Bronchial epithelial cell (primary cell): Measurements from ENCODE around the gene FBXL7. TPM values are rescaled to one million over a fixed set of nuclear protein-coding genes. Genes with fewer than 3 reads are reported as not detected.

Source experiments
- DNase-seq: peaks from one replicate; pipeline ENCODE4 v3.0.0-alpha.2; 2010; ENCODE audit warnings: low read depth
- FAIRE-seq: peaks from 2 replicates; lab custom pipeline; 2011; peaks lifted over from hg19 to GRCh38; lab: Jason Lieb, UNC
- H3K27me3 ChIP-seq: 2 replicates; pipeline ENCODE4 v1.5.1; 2011; ENCODE audit warnings: low read length; ENCODE audit not compliant: control insufficient read depth, insufficient read depth
- H3K36me3 ChIP-seq: 2 replicates; pipeline ENCODE4 v1.5.1; 2011; ENCODE audit warnings: low read length; ENCODE audit not compliant: control insufficient read depth, insufficient read depth
- H3K4me3 ChIP-seq: 2 replicates; pipeline ENCODE4 v1.5.1; 2011; ENCODE audit warnings: mild to moderate bottlenecking, low read depth, low read length, control low read depth
- CTCF ChIP-seq: IDR thresholded peaks from 2 replicates; pipeline ENCODE4 v1.5.1; 2011; ENCODE audit warnings: mild to moderate bottlenecking, moderate library complexity, low read length, control low read depth, inconsistent platforms; ENCODE audit not compliant: insufficient read depth, severe bottlenecking
- total RNA-seq: library from RNA; depleted of rRNA; stranded (reverse); fragments of >200 nt; gene quantifications from 2 replicates; pipeline ENCODE4 v1.2.1, GENCODE V29; 2014

FBXL7 gene
- total RNA-seq, 1 donor from 2014 or later: 0.26 TPM

DNA sequence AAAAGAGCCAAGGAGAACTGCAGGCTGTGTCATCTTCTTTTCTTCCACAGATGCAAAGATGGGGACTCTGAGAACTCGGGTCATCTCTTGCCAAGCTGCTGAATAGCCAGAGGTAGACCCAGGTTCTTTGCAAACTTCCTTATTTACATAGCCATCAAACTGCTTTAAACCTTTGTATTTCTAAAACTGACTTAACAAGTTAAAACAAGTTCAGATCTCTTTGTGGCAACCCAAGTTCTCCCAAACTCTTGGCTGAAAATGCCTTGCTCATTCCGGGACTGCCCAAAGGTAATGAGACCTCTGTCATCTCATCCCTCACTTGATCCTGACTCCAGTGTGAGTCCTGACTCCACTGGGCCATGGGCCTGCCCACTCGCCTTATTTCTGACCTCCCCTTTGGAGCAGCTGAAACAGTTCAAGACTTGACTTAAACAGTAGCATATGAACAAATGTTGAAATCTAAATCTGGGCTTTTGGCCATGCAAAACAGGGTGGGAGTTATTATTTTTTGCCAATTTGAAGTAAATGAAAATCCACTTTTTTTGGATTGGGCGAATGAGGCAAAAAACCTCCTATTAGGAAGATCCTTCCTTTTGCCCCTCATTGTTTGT, 50.6 kb downstream of the FBXL7 start:
- DNase-seq: peak; percentile 82
- H3K36me3 ChIP-seq: no peaks in the 10 kb centered on the region
- TF ChIP-seq CTCF: no peak

GRCh38 chr5:15551113-15551504, 51.1 kb downstream of the FBXL7 start:
- Histone ChIP-seq H3K27me3 (no peaks in the 10 kb centered on the region), H3K36me3 (no peaks in the 10 kb centered on the region), H3K4me3 (no peak overlapping the region)
- DNase-seq: no peak
- FAIRE-seq: no peak
- TF ChIP-seq CTCF: no peak

More for the DNA sequence above, 50.6 kb downstream of the FBXL7 start:
- no peak overlapping the region for H3K4me3 ChIP-seq
- no peaks in the 10 kb centered on the region for H3K27me3 ChIP-seq
- FAIRE-seq: no peak

DNA sequence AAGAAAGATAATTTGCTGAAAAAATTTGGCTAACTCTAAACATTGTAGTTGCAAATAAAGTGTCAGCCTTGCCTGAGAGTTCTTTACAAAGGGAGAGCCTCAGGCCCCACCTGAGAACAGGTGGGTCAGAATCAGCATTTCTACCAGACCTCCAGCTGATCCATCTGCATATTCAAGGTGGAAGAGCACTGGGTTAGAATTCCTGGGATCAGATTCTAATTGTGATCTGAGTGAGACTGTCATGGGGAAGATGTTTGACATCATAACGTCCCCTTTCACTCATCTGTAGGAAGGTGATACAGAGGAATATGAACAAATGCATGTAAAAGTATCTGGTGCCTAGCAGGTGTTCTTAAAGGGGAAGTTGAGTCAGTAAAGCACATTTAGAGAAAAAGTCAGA, 54.6 kb downstream of the FBXL7 start:
- no peaks in the 10 kb centered on the region for H3K36me3 ChIP-seq
- no peaks in the 10 kb centered on the region for H3K27me3 ChIP-seq
- DNase-seq (no peak), FAIRE-seq (no peak)
- no peak for TF ChIP-seq CTCF
- H3K4me3 ChIP-seq: no peak overlapping the region

GRCh38 chr5:15555176-15555575, 55.2 kb downstream of the FBXL7 start:
- no peaks in the 10 kb centered on the region for H3K36me3 ChIP-seq
- no peak for TF ChIP-seq CTCF
- H3K4me3 ChIP-seq: no peak overlapping the region
- no peaks in the 10 kb centered on the region for H3K27me3 ChIP-seq
- no peak for DNase-seq
- no peak for FAIRE-seq

DNA sequence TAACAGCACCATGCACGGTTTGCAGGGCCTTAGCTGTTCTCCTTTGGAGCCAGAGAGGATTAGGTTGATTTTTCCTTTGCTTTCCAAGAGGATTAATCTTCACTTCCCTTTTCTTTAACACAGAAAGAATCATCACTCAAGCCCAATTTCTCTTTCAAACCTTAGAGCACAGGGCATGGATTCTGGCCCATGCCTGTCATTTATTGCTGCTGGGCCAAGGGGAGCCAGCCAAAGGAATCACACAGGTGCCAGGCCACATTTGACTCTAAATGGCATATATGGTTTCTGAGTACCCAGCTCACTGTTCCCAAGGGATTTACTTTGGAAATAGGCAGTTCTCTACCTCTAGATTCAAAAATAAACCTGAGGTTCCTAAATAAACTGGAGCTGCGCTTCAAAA, 58.3 kb downstream of the FBXL7 start:
- TF ChIP-seq CTCF: no peak
- Histone ChIP-seq H3K36me3 (no peaks in the 10 kb centered on the region), H3K27me3 (no peaks in the 10 kb centered on the region), H3K4me3 (no peak overlapping the region)
- DNase-seq: no peak
- no peak for FAIRE-seq

DNA sequence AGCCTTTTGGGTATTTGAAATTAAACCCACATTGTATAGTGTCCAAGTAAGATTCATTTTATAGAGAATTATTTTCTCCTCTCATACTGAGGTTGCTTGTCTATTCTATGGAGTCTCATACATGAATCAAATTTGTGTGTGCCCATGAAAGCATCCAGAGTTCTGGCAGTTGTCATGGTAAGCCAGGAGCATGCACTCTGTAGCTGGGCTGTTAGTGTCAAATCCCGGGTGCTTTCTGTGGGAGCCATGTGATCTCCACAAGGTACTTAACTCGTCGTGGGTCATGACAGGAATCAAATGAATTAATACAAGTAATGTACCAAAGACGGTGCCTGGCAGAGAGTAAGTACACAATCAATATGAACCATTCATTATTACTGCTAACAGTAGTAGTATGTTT, 58.7 kb downstream of the FBXL7 start:
- Histone ChIP-seq H3K27me3 (no peaks in the 10 kb centered on the region), H3K36me3 (no peaks in the 10 kb centered on the region), H3K4me3 (no peak overlapping the region)
- FAIRE-seq (no peak), DNase-seq (no peak)
- no peak for TF ChIP-seq CTCF
